HL-60 (cell line): ENCODE results near the gene TEAD4.

ENCODE experiments used
- GABPA ChIP-seq: IDR thresholded peaks from 2 replicates; pipeline ENCODE4 v1.6.1; 2012; ENCODE audit warnings: low read depth
- POLR2AphosphoS5 ChIP-seq: IDR thresholded peaks from 2 replicates; pipeline ENCODE4 v1.6.1; 2012; ENCODE audit warnings: low read depth
- SPI1 ChIP-seq: IDR thresholded peaks from 2 replicates; pipeline ENCODE4 v1.6.1; 2012; ENCODE audit warnings: low read depth, mild to moderate bottlenecking, borderline replicate concordance
- TF ChIP-seq, protein P1 (sequence below): IDR thresholded peaks from one replicate; pipeline ENCODE4 v1.5.1; 2011; ENCODE audit warnings: low read length, control low read depth, inconsistent platforms; ENCODE audit not compliant: insufficient read depth
- TF ChIP-seq, protein P2 (sequence below): IDR thresholded peaks from 2 replicates; pipeline ENCODE4 v1.6.1; 2012; ENCODE audit warnings: low read depth; ENCODE audit not compliant: insufficient replicate concordance

DNA sequence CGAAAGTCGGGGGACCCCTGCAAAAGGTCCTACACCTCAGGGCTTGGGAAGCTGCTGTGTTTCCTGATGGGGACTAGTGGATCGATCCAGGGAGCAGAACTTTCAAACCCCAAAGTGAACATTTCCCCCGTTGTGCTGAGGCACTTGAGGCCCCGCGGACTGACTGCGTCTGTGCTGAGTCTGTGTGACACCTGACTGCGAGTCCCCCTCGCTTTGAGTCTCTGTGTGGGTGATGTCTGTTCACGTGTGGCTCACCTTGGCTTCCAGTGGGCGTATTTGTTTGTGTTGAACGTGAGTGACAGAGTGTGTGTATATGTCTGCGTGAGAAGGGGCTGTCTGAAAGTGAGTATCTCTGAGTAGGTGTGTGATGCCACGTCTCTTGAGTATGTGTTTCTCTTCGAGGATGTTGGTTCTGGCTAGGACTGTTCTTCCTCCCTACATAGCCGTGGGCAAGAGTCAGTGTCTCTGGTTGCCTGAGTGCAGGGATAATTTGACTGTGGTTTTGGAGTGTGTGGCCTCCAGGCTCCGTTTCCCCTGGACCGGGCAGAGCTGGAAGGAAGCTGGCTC lies 1.3 kb downstream of the TEAD4 start:
- TF ChIP-seq, protein P1, sequence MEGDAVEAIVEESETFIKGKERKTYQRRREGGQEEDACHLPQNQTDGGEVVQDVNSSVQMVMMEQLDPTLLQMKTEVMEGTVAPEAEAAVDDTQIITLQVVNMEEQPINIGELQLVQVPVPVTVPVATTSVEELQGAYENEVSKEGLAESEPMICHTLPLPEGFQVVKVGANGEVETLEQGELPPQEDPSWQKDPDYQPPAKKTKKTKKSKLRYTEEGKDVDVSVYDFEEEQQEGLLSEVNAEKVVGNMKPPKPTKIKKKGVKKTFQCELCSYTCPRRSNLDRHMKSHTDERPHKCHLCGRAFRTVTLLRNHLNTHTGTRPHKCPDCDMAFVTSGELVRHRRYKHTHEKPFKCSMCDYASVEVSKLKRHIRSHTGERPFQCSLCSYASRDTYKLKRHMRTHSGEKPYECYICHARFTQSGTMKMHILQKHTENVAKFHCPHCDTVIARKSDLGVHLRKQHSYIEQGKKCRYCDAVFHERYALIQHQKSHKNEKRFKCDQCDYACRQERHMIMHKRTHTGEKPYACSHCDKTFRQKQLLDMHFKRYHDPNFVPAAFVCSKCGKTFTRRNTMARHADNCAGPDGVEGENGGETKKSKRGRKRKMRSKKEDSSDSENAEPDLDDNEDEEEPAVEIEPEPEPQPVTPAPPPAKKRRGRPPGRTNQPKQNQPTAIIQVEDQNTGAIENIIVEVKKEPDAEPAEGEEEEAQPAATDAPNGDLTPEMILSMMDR: no peak
- TF ChIP-seq SPI1: no peak
- TF ChIP-seq, protein P2, sequence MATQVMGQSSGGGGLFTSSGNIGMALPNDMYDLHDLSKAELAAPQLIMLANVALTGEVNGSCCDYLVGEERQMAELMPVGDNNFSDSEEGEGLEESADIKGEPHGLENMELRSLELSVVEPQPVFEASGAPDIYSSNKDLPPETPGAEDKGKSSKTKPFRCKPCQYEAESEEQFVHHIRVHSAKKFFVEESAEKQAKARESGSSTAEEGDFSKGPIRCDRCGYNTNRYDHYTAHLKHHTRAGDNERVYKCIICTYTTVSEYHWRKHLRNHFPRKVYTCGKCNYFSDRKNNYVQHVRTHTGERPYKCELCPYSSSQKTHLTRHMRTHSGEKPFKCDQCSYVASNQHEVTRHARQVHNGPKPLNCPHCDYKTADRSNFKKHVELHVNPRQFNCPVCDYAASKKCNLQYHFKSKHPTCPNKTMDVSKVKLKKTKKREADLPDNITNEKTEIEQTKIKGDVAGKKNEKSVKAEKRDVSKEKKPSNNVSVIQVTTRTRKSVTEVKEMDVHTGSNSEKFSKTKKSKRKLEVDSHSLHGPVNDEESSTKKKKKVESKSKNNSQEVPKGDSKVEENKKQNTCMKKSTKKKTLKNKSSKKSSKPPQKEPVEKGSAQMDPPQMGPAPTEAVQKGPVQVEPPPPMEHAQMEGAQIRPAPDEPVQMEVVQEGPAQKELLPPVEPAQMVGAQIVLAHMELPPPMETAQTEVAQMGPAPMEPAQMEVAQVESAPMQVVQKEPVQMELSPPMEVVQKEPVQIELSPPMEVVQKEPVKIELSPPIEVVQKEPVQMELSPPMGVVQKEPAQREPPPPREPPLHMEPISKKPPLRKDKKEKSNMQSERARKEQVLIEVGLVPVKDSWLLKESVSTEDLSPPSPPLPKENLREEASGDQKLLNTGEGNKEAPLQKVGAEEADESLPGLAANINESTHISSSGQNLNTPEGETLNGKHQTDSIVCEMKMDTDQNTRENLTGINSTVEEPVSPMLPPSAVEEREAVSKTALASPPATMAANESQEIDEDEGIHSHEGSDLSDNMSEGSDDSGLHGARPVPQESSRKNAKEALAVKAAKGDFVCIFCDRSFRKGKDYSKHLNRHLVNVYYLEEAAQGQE: no peak
- TF ChIP-seq GABPA: no peak
- TF ChIP-seq POLR2AphosphoS5: no peak
